Adrenal gland (tissue), 12 donors: ENCODE measurements around the gene CPXM1. TPM values are rescaled to one million over a fixed set of nuclear protein-coding genes. Genes with fewer than 3 reads are reported as not detected.

Experiments
- DNase-seq, 7 donors: peaks; one replicate each; pipeline ENCODE4 v3.0.0-alpha.2; 2019 to 2020
- H3K27ac ChIP-seq, 5 donors: fragments of 200-600 bp; sonication (generic) in 4 of 5; 1 replicate in 3 of 5; 2 replicates in 2 of 5; pipeline versions ENCODE4 v1.5.1 to v1.8.0; 2016 to 2020; ENCODE audit warnings: mild to moderate bottlenecking in 1 of 5
- H3K27me3 ChIP-seq: fragments of 200-600 bp; 2 replicates; pipeline ENCODE4 v1.8.0; 2021
- H3K36me3 ChIP-seq, 2 donors: fragments of 200-600 bp; replicated peaks in 1 of 2; 1 replicate in 1 of 2; 2 replicates in 1 of 2; pipeline versions ENCODE4 v1.5.1 to v1.8.0; 2018 to 2022
- H3K4me1 ChIP-seq, 2 donors: fragments of 200-600 bp; replicated peaks in 1 of 2; 1 replicate in 1 of 2; 2 replicates in 1 of 2; pipeline versions ENCODE4 v1.5.1 to v1.8.0; 2018 to 2021
- H3K4me3 ChIP-seq, 4 donors: fragments of 200-600 bp; sonication (generic) in 3 of 4; one replicate each; pipeline ENCODE4 v1.5.1; 2016 to 2018
- H3K9me3 ChIP-seq, 3 donors: fragments of 200-600 bp; sonication (generic) in 1 of 3; replicated peaks in 1 of 3; 1 replicate in 2 of 3; 2 replicates in 1 of 3; pipeline versions ENCODE4 v1.5.1 to v1.8.0; 2016 to 2021
- POLR2A ChIP-seq, 2 donors: fragments of 450-650 bp; IDR thresholded peaks; one replicate each; pipeline ENCODE4 v1.6.1; 2017; ENCODE audit warnings: antibody characterized with exemption in 2 of 2, mild to moderate bottlenecking in 2 of 2, moderate library complexity in 1 of 2
- WGBS, 4 donors: extraction: QIAGEN DNeasy Blood & Tissue Kit in 2 of 4; methylation state at CpG; one replicate each; pipeline versions ENCODE4 v1.1.5 to v1.1.7; 2013 to 2017; 5-methylcytosine and 5-hydroxymethylcytosine counted together
- intact Hi-C, 2 donors: fragments of 100-400 bp; cut with DNase I; formaldehyde crosslinking; loops; one replicate each; pipeline versions ENCODE4 v1.14.1 to v1.15.0; 2022 to 2023
- polyA plus RNA-seq, 3 donors: library from polyadenylated mRNA; stranded (reverse); fragments of 200-250 nt in 2 of 3; fragments of 350-450 nt in 1 of 3; fragmentation: Illumina TruSeq in 1 of 3; extraction: RNeasy Lipid Tissue Mini Kit (QIAGEN cat#74804) in 1 of 3; gene quantifications; one replicate each; pipeline ENCODE4 v1.2.3, GENCODE V29; 2013 to 2014
- total RNA-seq, 9 donors: library from RNA; depleted of rRNA in 4 of 9; stranded (reverse); fragments of >200 nt in 4 of 9; fragments of 120-200 nt in 1 of 9; fragmentation: NEBNext Ultra II Directional in 1 of 9; extraction: Animal tissue kit (Norgen Biotek cat#: 25700) in 1 of 9; gene quantifications; one replicate each; pipeline versions ENCODE4 v1.1.0 to v1.2.4, GENCODE V29; 2013 to 2023
- TF ChIP-seq, protein P1 (sequence below), 6 experiments: fragments of 450-650 bp in 4 of 6; fragments of 200-600 bp in 2 of 6; sonication (generic) in 1 of 6; IDR thresholded peaks; 1 replicate in 5 of 6; 2 replicates in 1 of 6; pipeline versions ENCODE4 v1.5.1 to v1.8.0; 2016 to 2021; ENCODE audit warnings: antibody characterized with exemption in 6 of 6, mild to moderate bottlenecking in 2 of 6, moderate library complexity in 1 of 6
- donor health status: healthy with polysubstance abuse.
- donor health status: Bipolar disorder and iron deficiency.
- donor health status: DM: yes; HTN: yes; CAD: no.
- donor health status: DM: no; HTN: no; CAD: no.
- donor health status: DM: no; HTN: no; CAD: no.
- donor health status: DM: yes; HTN: yes; CAD: no.

The CPXM1 gene
- total and polyA plus RNA-seq, 12 donors, result 2.5 to 21.8 (median 11.2) TPM

DNA sequence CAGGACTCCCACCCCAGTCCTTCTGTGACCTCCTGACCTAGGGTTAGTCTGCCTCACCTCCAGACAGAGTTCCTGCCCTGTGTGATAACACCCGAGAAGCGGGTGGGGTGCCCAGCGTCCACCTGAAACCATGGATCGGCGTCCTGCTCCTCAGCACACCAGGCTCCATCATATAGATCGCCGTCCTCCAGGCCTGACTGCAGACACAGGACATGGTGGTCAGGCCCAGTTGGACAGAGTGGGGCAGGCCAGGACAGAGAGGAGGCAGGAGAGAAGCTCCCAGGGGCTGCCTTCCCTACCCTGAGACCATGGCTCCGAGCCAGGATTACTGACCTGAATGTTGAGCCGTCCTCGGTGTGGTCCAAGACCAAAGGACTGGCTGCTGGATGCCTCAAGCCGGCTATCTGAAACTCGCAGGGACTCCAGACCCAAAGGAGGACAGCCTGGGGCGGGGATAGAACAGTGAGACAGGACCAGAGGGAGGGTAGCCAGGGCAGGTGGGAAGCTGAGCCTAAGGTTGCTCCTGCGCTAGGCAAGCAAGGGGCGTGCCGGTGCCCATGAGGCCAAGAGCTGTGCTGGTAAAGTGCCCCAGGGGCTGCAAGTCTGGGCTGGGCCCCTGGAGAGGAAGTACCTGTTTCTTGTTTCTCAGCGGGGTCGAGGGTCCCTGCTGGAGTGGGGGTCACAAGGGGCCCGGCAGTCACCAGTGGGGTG, 2.2 kb downstream of the CPXM1 start:
- no peak for TF ChIP-seq POLR2A (IDR thresholded peaks at IDR 0.05)
- TF ChIP-seq, protein P1, sequence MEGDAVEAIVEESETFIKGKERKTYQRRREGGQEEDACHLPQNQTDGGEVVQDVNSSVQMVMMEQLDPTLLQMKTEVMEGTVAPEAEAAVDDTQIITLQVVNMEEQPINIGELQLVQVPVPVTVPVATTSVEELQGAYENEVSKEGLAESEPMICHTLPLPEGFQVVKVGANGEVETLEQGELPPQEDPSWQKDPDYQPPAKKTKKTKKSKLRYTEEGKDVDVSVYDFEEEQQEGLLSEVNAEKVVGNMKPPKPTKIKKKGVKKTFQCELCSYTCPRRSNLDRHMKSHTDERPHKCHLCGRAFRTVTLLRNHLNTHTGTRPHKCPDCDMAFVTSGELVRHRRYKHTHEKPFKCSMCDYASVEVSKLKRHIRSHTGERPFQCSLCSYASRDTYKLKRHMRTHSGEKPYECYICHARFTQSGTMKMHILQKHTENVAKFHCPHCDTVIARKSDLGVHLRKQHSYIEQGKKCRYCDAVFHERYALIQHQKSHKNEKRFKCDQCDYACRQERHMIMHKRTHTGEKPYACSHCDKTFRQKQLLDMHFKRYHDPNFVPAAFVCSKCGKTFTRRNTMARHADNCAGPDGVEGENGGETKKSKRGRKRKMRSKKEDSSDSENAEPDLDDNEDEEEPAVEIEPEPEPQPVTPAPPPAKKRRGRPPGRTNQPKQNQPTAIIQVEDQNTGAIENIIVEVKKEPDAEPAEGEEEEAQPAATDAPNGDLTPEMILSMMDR (IDR thresholded peaks at IDR 0.05), result no peak
- Histone ChIP-seq H3K36me3 (no peaks in the 10 kb centered on the region), H3K9me3 (no peaks in the 10 kb centered on the region), H3K27ac (no peak overlapping the region), H3K27me3 (peaks cover 39% of the 10 kb centered on the region), H3K4me3 (no peak overlapping the region), H3K4me1 (peaks cover 0 to 5% of the 10 kb centered on the region in 2 donors)
- DNase-seq, result no peak
- intact Hi-C loops, result no loop called here
- WGBS, 4 donors, result 85 to 92% (median 90%) methylated on average over 7 to 19 of the region's 19 CpGs

DNA sequence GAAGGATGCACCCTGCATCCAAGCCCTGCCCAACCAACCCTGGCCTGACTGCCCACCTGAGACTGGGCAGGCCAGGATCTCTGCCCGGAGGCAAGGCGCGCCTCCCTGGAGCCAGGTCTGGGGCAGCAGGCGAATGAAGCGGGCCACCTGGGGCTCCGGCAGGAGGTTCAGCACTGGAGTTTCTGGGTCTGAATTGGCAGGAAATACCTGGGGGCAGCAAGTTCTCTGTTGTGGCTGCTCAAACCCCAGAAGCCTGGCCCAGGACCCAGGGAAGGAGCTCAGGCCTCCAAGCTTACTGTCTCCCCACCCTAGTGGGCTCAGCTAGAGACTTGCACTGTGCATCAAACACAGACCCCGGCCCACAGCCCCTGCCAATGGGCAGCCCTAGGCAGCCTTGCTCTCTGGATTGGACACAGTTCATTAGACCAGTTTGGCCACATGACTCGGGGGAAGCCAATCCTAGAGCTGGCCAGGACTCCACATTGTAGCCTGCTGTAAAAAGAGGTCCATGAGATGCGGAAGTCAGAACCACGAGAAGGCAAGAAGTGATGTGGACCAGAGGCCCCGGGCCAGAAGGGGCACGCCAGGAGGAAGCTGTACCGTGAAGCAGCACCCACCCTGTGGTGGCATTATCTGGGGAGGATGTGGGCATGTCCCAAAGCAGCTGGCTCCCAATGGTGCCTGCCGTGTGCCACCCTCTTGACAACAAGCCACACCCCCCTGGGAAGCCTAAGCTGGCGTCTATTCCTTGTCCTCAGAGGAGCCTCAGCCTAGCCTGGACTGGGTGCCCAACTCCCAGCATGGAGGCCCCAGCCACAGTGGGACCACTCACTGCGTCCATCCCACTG, 3.1 kb downstream of the CPXM1 start:
- H3K27me3 ChIP-seq, result peaks cover 40% of the 10 kb centered on the region
- intact Hi-C loops, result no loop called here
- WGBS, 4 donors, result 76 to 81% (median 81%) methylated on average over 10 to 16 of the region's 16 CpGs
- peaks cover 0 to 5% of the 10 kb centered on the region in 2 donors for H3K4me1 ChIP-seq
- no peaks in the 10 kb centered on the region for H3K9me3 ChIP-seq
- H3K4me3 ChIP-seq, result no peak overlapping the region
- no peak overlapping the region for H3K27ac ChIP-seq
- DNase-seq, result no peak
- TF ChIP-seq, protein P1 (IDR thresholded peaks at IDR 0.05), result no peak
- no peak for TF ChIP-seq POLR2A (IDR thresholded peaks at IDR 0.05)
- H3K36me3 ChIP-seq, result no peaks in the 10 kb centered on the region

DNA sequence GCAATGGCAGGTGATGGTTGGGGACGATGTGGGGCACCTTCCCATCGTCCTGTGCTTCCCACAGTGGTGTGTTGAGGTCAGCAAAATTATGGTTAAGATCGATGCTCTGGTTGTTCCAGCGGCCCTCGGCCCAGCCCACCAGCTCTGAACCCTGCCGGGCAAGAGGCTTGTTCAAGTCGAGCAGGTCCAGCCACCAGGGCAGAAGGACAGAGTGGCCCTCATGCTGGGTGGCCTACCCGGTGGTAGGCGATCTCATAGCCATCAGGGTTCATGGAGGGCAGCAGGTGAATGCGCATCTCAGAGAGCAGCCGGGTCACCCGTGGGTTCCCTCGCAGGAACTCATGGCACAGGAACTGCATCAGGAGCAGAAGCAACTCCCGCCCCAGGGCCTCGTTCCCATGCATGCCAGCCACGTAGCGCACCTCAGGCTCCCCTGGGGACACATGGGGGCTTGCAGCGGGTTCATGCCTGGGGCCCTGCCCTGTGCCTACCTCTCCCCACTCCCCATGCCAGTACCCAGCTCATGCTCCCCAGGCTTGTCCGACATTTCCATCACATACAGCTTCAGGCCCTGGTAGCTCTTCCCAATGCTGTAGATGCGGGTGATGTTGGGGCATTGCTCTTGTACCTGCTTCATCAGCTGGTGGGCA, 4.3 kb downstream of the CPXM1 start:
- no peak overlapping the region for H3K27ac ChIP-seq
- peaks cover 28% of the 10 kb centered on the region for H3K27me3 ChIP-seq
- WGBS, 4 donors, result 83 to 94% (median 90%) methylated on average over 16 to 20 of the region's 20 CpGs
- no peak for TF ChIP-seq POLR2A (IDR thresholded peaks at IDR 0.05)
- TF ChIP-seq, protein P1 (IDR thresholded peaks at IDR 0.05), result no peak
- peaks cover 0 to 1% of the 10 kb centered on the region in 2 donors for H3K4me1 ChIP-seq
- no peak overlapping the region for H3K4me3 ChIP-seq
- H3K36me3 ChIP-seq, result no peaks in the 10 kb centered on the region
- DNase-seq, result no peak
- no peaks in the 10 kb centered on the region for H3K9me3 ChIP-seq
- intact Hi-C loops, result no loop called here

DNA sequence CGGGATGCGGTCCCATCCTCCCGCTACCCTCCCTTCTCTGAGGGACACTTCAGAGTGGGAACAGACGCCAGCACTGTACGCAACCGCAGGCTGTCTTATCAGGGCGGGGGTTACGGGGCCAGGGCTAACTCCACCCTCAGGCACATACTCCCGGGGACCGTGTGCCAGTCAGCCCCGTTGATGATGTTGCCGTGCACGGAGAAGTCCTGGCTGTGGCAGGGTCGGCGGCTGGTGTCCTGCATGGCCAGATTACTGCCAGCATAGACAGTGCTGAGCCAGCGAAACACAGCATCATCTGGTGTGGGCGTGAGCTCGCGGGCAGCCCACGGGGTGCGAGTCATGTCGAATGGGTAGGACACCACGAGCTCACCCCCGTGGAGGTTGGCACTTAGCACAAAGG, 5.0 kb downstream of the CPXM1 start:
- whole genome bisulfite sequencing, 4 donors, result 67 to 85% (median 79%) methylated on average over 18 to 24 of the region's 24 CpGs
- Histone ChIP-seq H3K9me3 (no peaks in the 10 kb centered on the region), H3K36me3 (no peaks in the 10 kb centered on the region), H3K27me3 (peaks cover 21% of the 10 kb centered on the region), H3K4me3 (no peak overlapping the region), H3K27ac (no peak overlapping the region), H3K4me1 (no peaks in the 10 kb centered on the region)
- TF ChIP-seq, protein P1 (IDR thresholded peaks at IDR 0.05), result no peak
- TF ChIP-seq POLR2A (IDR thresholded peaks at IDR 0.05), result no peak
- intact Hi-C loops, result no loop called here
- DNase-seq, result no peak
